ENCODE data around the gene MSH3. TPM values are rescaled to one million over a fixed set of nuclear protein-coding genes. Genes with fewer than 3 reads are reported as not detected.

Gene MSH3
- polyA plus RNA-seq, 2 donors: 2.7 to 3.6 TPM

- Histone ChIP-seq H3K4me1 (ENCODE audit: control insufficient read depth in 2 of 2, insufficient read depth in 2 of 2, low read length in 1 of 2) (peaks cover 0 to 3% of the 10 kb centered on the region in 2 donors), H3K36me3 (ENCODE audit: control insufficient read depth in 2 of 2, insufficient read depth in 2 of 2, low read length in 1 of 2) (peaks cover 0 to 14% of the 10 kb centered on the region in 2 donors), H3K4me3 (ENCODE audit: low read depth in 1 of 2, low read length in 2 of 2) (no peak overlapping the region), H3K27me3 (ENCODE audit: control insufficient read depth in 1 of 2, insufficient read depth in 2 of 2, low read length in 2 of 2) (no peaks in the 10 kb centered on the region), H3K27ac (ENCODE audit: low read depth in 2 of 2, low read length in 1 of 2) (no peak overlapping the region), H3K9me3 (ENCODE audit: control insufficient read depth in 2 of 2, insufficient read depth in 1 of 2, low read depth in 1 of 2, low read length in 1 of 2) (no peaks in the 10 kb centered on the region)
- WGBS, 2 donors: 82 to 84% methylated on average over 16 of the region's 16 CpGs
These were observed 13.8 kb downstream of the MSH3 start for GRCh38 chr5:80668016-80668969.

- no peak overlapping the region for H3K27ac ChIP-seq (ENCODE audit: low read depth in 2 of 2, low read length in 1 of 2)
- no peak overlapping the region for H3K4me3 ChIP-seq (ENCODE audit: low read depth in 1 of 2, low read length in 2 of 2)
- H3K9me3 ChIP-seq (ENCODE audit: control insufficient read depth in 2 of 2, insufficient read depth in 1 of 2, low read depth in 1 of 2, low read length in 1 of 2): no peaks in the 10 kb centered on the region
- H3K36me3 ChIP-seq (ENCODE audit: control insufficient read depth in 2 of 2, insufficient read depth in 2 of 2, low read length in 1 of 2): peaks cover 0 to 11% of the 10 kb centered on the region in 2 donors
- H3K27me3 ChIP-seq (ENCODE audit: control insufficient read depth in 1 of 2, insufficient read depth in 2 of 2, low read length in 2 of 2): no peaks in the 10 kb centered on the region
- 27 to 28% methylated on average over 7 of the region's 7 CpGs for WGBS, 2 donors
- H3K4me1 ChIP-seq (ENCODE audit: control insufficient read depth in 2 of 2, insufficient read depth in 2 of 2, low read length in 1 of 2): peaks cover 0 to 3% of the 10 kb centered on the region in 2 donors
These were observed 17.8 kb downstream of the MSH3 start for GRCh38 chr5:80672140-80672736.

GRCh38 chr5:80676706-80677105 lies 22.3 kb downstream of the MSH3 start:
- Histone ChIP-seq H3K4me3 (ENCODE audit: low read depth in 1 of 2, low read length in 2 of 2) (no peak overlapping the region), H3K27ac (ENCODE audit: low read depth in 2 of 2, low read length in 1 of 2) (no peak overlapping the region), H3K36me3 (ENCODE audit: control insufficient read depth in 2 of 2, insufficient read depth in 2 of 2, low read length in 1 of 2) (peaks cover 0 to 5% of the 10 kb centered on the region in 2 donors), H3K27me3 (ENCODE audit: control insufficient read depth in 1 of 2, insufficient read depth in 2 of 2, low read length in 2 of 2) (no peaks in the 10 kb centered on the region), H3K4me1 (ENCODE audit: control insufficient read depth in 2 of 2, insufficient read depth in 2 of 2, low read length in 1 of 2) (no peaks in the 10 kb centered on the region), H3K9me3 (ENCODE audit: control insufficient read depth in 2 of 2, insufficient read depth in 1 of 2, low read depth in 1 of 2, low read length in 1 of 2) (no peaks in the 10 kb centered on the region)
- 75 to 78% methylated on average over 6 of the region's 6 CpGs for WGBS, 2 donors

- Histone ChIP-seq H3K27ac (ENCODE audit: low read depth in 2 of 2, low read length in 1 of 2) (no peak overlapping the region), H3K4me1 (ENCODE audit: control insufficient read depth in 2 of 2, insufficient read depth in 2 of 2, low read length in 1 of 2) (no peaks in the 10 kb centered on the region), H3K36me3 (ENCODE audit: control insufficient read depth in 2 of 2, insufficient read depth in 2 of 2, low read length in 1 of 2) (no peaks in the 10 kb centered on the region), H3K4me3 (ENCODE audit: low read depth in 1 of 2, low read length in 2 of 2) (no peak overlapping the region), H3K27me3 (ENCODE audit: control insufficient read depth in 1 of 2, insufficient read depth in 2 of 2, low read length in 2 of 2) (no peaks in the 10 kb centered on the region), H3K9me3 (ENCODE audit: control insufficient read depth in 2 of 2, insufficient read depth in 1 of 2, low read depth in 1 of 2, low read length in 1 of 2) (no peaks in the 10 kb centered on the region)
These were observed 32.3 kb downstream of the MSH3 start for GRCh38 chr5:80686757-80687156.

- H3K4me1 ChIP-seq (ENCODE audit: control insufficient read depth in 2 of 2, insufficient read depth in 2 of 2, low read length in 1 of 2): no peaks in the 10 kb centered on the region
- WGBS, 2 donors: 73 to 84% methylated on average over 4 of the region's 4 CpGs
- no peaks in the 10 kb centered on the region for H3K36me3 ChIP-seq (ENCODE audit: control insufficient read depth in 2 of 2, insufficient read depth in 2 of 2, low read length in 1 of 2)
- no peaks in the 10 kb centered on the region for H3K9me3 ChIP-seq (ENCODE audit: control insufficient read depth in 2 of 2, insufficient read depth in 1 of 2, low read depth in 1 of 2, low read length in 1 of 2)
- no peak overlapping the region for H3K27ac ChIP-seq (ENCODE audit: low read depth in 2 of 2, low read length in 1 of 2)
- H3K4me3 ChIP-seq (ENCODE audit: low read depth in 1 of 2, low read length in 2 of 2): no peak overlapping the region
- no peaks in the 10 kb centered on the region for H3K27me3 ChIP-seq (ENCODE audit: control insufficient read depth in 1 of 2, insufficient read depth in 2 of 2, low read length in 2 of 2)
These were observed 34.4 kb downstream of the MSH3 start for GRCh38 chr5:80688648-80689420.

GRCh38 chr5:80689627-80690026 lies 35.2 kb downstream of the MSH3 start:
- 92 to 93% methylated on average over 4 of the region's 4 CpGs for WGBS, 2 donors
- H3K9me3 ChIP-seq (ENCODE audit: control insufficient read depth in 2 of 2, insufficient read depth in 1 of 2, low read depth in 1 of 2, low read length in 1 of 2): no peaks in the 10 kb centered on the region
- H3K4me3 ChIP-seq (ENCODE audit: low read depth in 1 of 2, low read length in 2 of 2): no peak overlapping the region
- H3K36me3 ChIP-seq (ENCODE audit: control insufficient read depth in 2 of 2, insufficient read depth in 2 of 2, low read length in 1 of 2): no peaks in the 10 kb centered on the region
- no peak overlapping the region for H3K27ac ChIP-seq (ENCODE audit: low read depth in 2 of 2, low read length in 1 of 2)
- no peaks in the 10 kb centered on the region for H3K27me3 ChIP-seq (ENCODE audit: control insufficient read depth in 1 of 2, insufficient read depth in 2 of 2, low read length in 2 of 2)
- no peaks in the 10 kb centered on the region for H3K4me1 ChIP-seq (ENCODE audit: control insufficient read depth in 2 of 2, insufficient read depth in 2 of 2, low read length in 1 of 2)

GRCh38 chr5:80695666-80696065 lies 41.2 kb downstream of the MSH3 start:
- peaks cover 0 to 3% of the 10 kb centered on the region in 2 donors for H3K36me3 ChIP-seq (ENCODE audit: control insufficient read depth in 2 of 2, insufficient read depth in 2 of 2, low read length in 1 of 2)
- no peaks in the 10 kb centered on the region for H3K27me3 ChIP-seq (ENCODE audit: control insufficient read depth in 1 of 2, insufficient read depth in 2 of 2, low read length in 2 of 2)
- no peak overlapping the region for H3K4me3 ChIP-seq (ENCODE audit: low read depth in 1 of 2, low read length in 2 of 2)
- no peaks in the 10 kb centered on the region for H3K4me1 ChIP-seq (ENCODE audit: control insufficient read depth in 2 of 2, insufficient read depth in 2 of 2, low read length in 1 of 2)
- 95 to 98% methylated on average over 3 of the region's 3 CpGs for WGBS, 2 donors
- H3K27ac ChIP-seq (ENCODE audit: low read depth in 2 of 2, low read length in 1 of 2): no peak overlapping the region
- H3K9me3 ChIP-seq (ENCODE audit: control insufficient read depth in 2 of 2, insufficient read depth in 1 of 2, low read depth in 1 of 2, low read length in 1 of 2): no peaks in the 10 kb centered on the region

- H3K27ac ChIP-seq (ENCODE audit: low read depth in 2 of 2, low read length in 1 of 2): no peak overlapping the region
- H3K36me3 ChIP-seq (ENCODE audit: control insufficient read depth in 2 of 2, insufficient read depth in 2 of 2, low read length in 1 of 2): peaks cover 0 to 3% of the 10 kb centered on the region in 2 donors
- no peaks in the 10 kb centered on the region for H3K4me1 ChIP-seq (ENCODE audit: control insufficient read depth in 2 of 2, insufficient read depth in 2 of 2, low read length in 1 of 2)
- no peaks in the 10 kb centered on the region for H3K27me3 ChIP-seq (ENCODE audit: control insufficient read depth in 1 of 2, insufficient read depth in 2 of 2, low read length in 2 of 2)
- no peaks in the 10 kb centered on the region for H3K9me3 ChIP-seq (ENCODE audit: control insufficient read depth in 2 of 2, insufficient read depth in 1 of 2, low read depth in 1 of 2, low read length in 1 of 2)
- H3K4me3 ChIP-seq (ENCODE audit: low read depth in 1 of 2, low read length in 2 of 2): no peak overlapping the region
- WGBS, 2 donors: 91 to 95% methylated on average over 3 of the region's 3 CpGs
These were observed 42.0 kb downstream of the MSH3 start for GRCh38 chr5:80696450-80696849.

- Histone ChIP-seq H3K27ac (ENCODE audit: low read depth in 2 of 2, low read length in 1 of 2) (no peak overlapping the region), H3K27me3 (ENCODE audit: control insufficient read depth in 1 of 2, insufficient read depth in 2 of 2, low read length in 2 of 2) (no peaks in the 10 kb centered on the region), H3K4me3 (ENCODE audit: low read depth in 1 of 2, low read length in 2 of 2) (no peak overlapping the region), H3K4me1 (ENCODE audit: control insufficient read depth in 2 of 2, insufficient read depth in 2 of 2, low read length in 1 of 2) (no peaks in the 10 kb centered on the region), H3K36me3 (ENCODE audit: control insufficient read depth in 2 of 2, insufficient read depth in 2 of 2, low read length in 1 of 2) (peaks cover under 1 to 3% of the 10 kb centered on the region in 2 donors), H3K9me3 (ENCODE audit: control insufficient read depth in 2 of 2, insufficient read depth in 1 of 2, low read depth in 1 of 2, low read length in 1 of 2) (no peaks in the 10 kb centered on the region)
- 54 to 76% methylated on average over 3 of the region's 3 CpGs for WGBS, 2 donors
These were observed 42.6 kb downstream of the MSH3 start for GRCh38 chr5:80697100-80697499.

Data from esophagus (tissue), 2 donors.